Measurements from ENCODE around the gene C2CD4C. TPM values are rescaled to one million over a fixed set of nuclear protein-coding genes. Genes with fewer than 3 reads are reported as not detected.

The C2CD4C gene
- polyA plus RNA-seq, 3 donors = not detected

DNA sequence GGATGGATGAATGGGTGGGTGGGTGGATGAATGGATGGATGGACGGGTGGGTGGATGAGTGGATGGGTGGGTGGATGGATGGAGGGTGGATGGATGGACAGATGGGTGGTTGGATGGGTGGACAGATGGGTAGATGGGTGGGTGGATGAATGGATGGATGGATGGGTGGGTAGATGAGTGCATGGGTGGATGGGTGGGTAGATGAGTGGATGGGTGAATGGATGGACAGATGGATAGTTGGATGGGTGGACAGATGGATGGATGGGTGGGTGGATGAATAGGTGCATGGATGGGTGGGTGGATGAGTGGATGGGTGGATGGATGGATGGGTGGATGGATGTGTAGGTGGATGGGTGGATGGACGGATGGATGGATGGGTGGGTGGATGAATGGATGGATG, 34.1 kb upstream of the C2CD4C start:
- Histone ChIP-seq H3K9ac (ENCODE audit: insufficient read depth, low read length, poor library complexity, severe bottlenecking) (no peak overlapping the region), H3K4me2 (replicated peaks; ENCODE audit: extremely low read depth, low read length, poor library complexity, severe bottlenecking) (no peak overlapping the region), H3K27ac (ENCODE audit: low read depth in 1 of 2, low read length in 2 of 2) (no peak overlapping the region), H3K36me3 (replicated peaks in 1 of 2; ENCODE audit: control insufficient read depth in 1 of 2, insufficient read depth in 2 of 2, low read length in 2 of 2) (no peaks in the 10 kb centered on the region), H2AFZ (ENCODE audit: insufficient read depth, low read depth, low read length, poor library complexity, severe bottlenecking) (no peak overlapping the region), H3K4me3 (replicated peaks in 1 of 3; ENCODE audit: low read depth in 2 of 3, low read length in 3 of 3) (no peak overlapping the region), H3K9me3 (replicated peaks in 1 of 2; ENCODE audit: control insufficient read depth in 1 of 2, insufficient read depth in 1 of 2, low read length in 2 of 2) (no peaks in the 10 kb centered on the region), H3K4me1 (ENCODE audit: control insufficient read depth in 1 of 2, insufficient read depth in 2 of 2, low read length in 2 of 2) (no peaks in the 10 kb centered on the region), H3K79me2 (ENCODE audit: insufficient read depth, low read length) (no peaks in the 10 kb centered on the region), H4K20me1 (ENCODE audit: insufficient read depth, low read length) (no peaks in the 10 kb centered on the region), H3K27me3 (ENCODE audit: control insufficient read depth in 2 of 2, insufficient read depth in 2 of 2, low read length in 2 of 2) (peaks cover 0 to under 1% of the 10 kb centered on the region in 2 donors)
- no peak for DNase-seq
- 94% methylated on average over 2 of the region's 2 CpGs for WGBS (ENCODE audit: insufficient coverage)
- Mint-ChIP-seq H3K27ac (no peak overlapping the region), H3K27me3 (ENCODE audit: low read depth in 3 of 3) (peaks cover 6 to 21% (median 15%) of the 10 kb centered on the region in 3 donors), H3K9me3 (peaks cover 0 to 20% (median 3%) of the 10 kb centered on the region in 7 donors), H3K36me3 (no peaks in the 10 kb centered on the region), H3K4me3 (no peak overlapping the region), H3K4me1 (peaks cover 2% of the 10 kb centered on the region)
- TF ChIP-seq, protein P1, sequence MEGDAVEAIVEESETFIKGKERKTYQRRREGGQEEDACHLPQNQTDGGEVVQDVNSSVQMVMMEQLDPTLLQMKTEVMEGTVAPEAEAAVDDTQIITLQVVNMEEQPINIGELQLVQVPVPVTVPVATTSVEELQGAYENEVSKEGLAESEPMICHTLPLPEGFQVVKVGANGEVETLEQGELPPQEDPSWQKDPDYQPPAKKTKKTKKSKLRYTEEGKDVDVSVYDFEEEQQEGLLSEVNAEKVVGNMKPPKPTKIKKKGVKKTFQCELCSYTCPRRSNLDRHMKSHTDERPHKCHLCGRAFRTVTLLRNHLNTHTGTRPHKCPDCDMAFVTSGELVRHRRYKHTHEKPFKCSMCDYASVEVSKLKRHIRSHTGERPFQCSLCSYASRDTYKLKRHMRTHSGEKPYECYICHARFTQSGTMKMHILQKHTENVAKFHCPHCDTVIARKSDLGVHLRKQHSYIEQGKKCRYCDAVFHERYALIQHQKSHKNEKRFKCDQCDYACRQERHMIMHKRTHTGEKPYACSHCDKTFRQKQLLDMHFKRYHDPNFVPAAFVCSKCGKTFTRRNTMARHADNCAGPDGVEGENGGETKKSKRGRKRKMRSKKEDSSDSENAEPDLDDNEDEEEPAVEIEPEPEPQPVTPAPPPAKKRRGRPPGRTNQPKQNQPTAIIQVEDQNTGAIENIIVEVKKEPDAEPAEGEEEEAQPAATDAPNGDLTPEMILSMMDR (IDR thresholded peaks at IDR 0.05) = no peak
- intact Hi-C loops (cut with micrococcal nuclease) = no loop called here

DNA sequence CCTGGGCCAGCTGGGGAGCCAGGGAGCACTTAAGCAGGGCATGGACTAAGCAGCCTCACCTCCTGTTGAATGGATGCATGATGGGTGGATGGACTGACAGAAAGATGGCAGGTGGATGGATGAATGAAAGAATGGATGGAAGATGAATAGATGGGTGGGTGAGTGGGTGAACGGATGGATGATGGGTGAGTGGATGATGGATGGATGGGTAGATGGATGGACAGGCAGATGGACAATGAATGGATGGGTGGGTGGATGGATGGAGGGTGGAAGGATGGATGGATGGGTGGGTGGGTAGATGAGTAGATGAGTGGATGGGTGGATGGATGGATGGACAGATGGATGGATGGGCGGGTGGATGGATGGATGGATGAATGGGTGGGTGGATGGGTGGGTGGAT, 33.1 kb upstream of the C2CD4C start:
- H3K4me2 ChIP-seq (replicated peaks; ENCODE audit: extremely low read depth, low read length, poor library complexity, severe bottlenecking) = no peak overlapping the region
- peak overlapping the region in 1 of 2 donors; percentile 49 for H3K4me3 Mint-ChIP-seq
- H3K27me3 ChIP-seq (ENCODE audit: control insufficient read depth in 2 of 2, insufficient read depth in 2 of 2, low read length in 2 of 2) = no peaks in the 10 kb centered on the region
- no peak overlapping the region for H2AFZ ChIP-seq (ENCODE audit: insufficient read depth, low read depth, low read length, poor library complexity, severe bottlenecking)
- peaks cover 0 to 20% (median 3%) of the 10 kb centered on the region in 7 donors for H3K9me3 Mint-ChIP-seq
- H3K9ac ChIP-seq (ENCODE audit: insufficient read depth, low read length, poor library complexity, severe bottlenecking) = no peak overlapping the region
- H3K27me3 Mint-ChIP-seq (ENCODE audit: low read depth in 3 of 3) = peaks cover 6 to 16% (median 14%) of the 10 kb centered on the region in 3 donors
- WGBS (ENCODE audit: insufficient coverage) = 100% methylated on average over 1 of the region's 2 CpGs
- H3K4me3 ChIP-seq (replicated peaks in 1 of 3; ENCODE audit: low read depth in 2 of 3, low read length in 3 of 3) = no peak overlapping the region
- H3K9me3 ChIP-seq (replicated peaks in 1 of 2; ENCODE audit: control insufficient read depth in 1 of 2, insufficient read depth in 1 of 2, low read length in 2 of 2) = no peaks in the 10 kb centered on the region
- no peak overlapping the region for H3K27ac ChIP-seq (ENCODE audit: low read depth in 1 of 2, low read length in 2 of 2)
- no peaks in the 10 kb centered on the region for H3K4me1 ChIP-seq (ENCODE audit: control insufficient read depth in 1 of 2, insufficient read depth in 2 of 2, low read length in 2 of 2)
- no peaks in the 10 kb centered on the region for H3K36me3 ChIP-seq (replicated peaks in 1 of 2; ENCODE audit: control insufficient read depth in 1 of 2, insufficient read depth in 2 of 2, low read length in 2 of 2)
- DNase-seq = no peak
- intact Hi-C loops (cut with micrococcal nuclease) = no loop called here
- TF ChIP-seq, protein P1 (IDR thresholded peaks at IDR 0.05) = no peak
- H3K27ac Mint-ChIP-seq = no peak overlapping the region
- H3K36me3 Mint-ChIP-seq = no peaks in the 10 kb centered on the region
- H3K4me1 Mint-ChIP-seq = peaks cover 2% of the 10 kb centered on the region
- H4K20me1 ChIP-seq (ENCODE audit: insufficient read depth, low read length) = no peaks in the 10 kb centered on the region
- no peaks in the 10 kb centered on the region for H3K79me2 ChIP-seq (ENCODE audit: insufficient read depth, low read length)

Data from CD14-positive monocyte (primary cell).